Nucleus accumbens (tissue), 56 donors: ENCODE measurements around the gene PWWP2A.

Experiments
- DNase-seq, 56 donors: peaks; one replicate each; lab custom pipeline; 2025; lab: John Stamatoyannopoulos, UW

The PWWP2A gene

GRCh38 chr5:160133918-160134304, 14.7 kb upstream of the PWWP2A start:
- peak in 1 of 56 donors; percentile 18 for DNase-seq

- peak in 37 of 56 donors; percentile 2 to 71 (median 21) for DNase-seq
Measured at GRCh38 chr5:160133071-160133917, 14.0 kb upstream of the PWWP2A start.

GRCh38 chr5:160129841-160130240, 10.6 kb upstream of the PWWP2A start:
- no peak for DNase-seq

GRCh38 chr5:160128632-160129031, 9.4 kb upstream of the PWWP2A start:
- DNase-seq, result no peak

GRCh38 chr5:160119905-160120266, 636 bp upstream of the PWWP2A start:
- no peak for DNase-seq

GRCh38 chr5:160118349-160119141, 705 bp downstream of the PWWP2A start:
- peak in 46 of 56 donors; percentile 12 to 73 (median 54) for DNase-seq

GRCh38 chr5:160116991-160117390, 2.3 kb downstream of the PWWP2A start:
- DNase-seq, result no peak

GRCh38 chr5:160108124-160108523, 11.1 kb downstream of the PWWP2A start:
- DNase-seq, result peak in 6 of 56 donors; percentile 1 to 11 (median 2)

- no peak for DNase-seq
Measured at GRCh38 chr5:160105686-160106360, 13.4 kb downstream of the PWWP2A start.

- DNase-seq, result no peak
Measured at GRCh38 chr5:160097991-160098390, 21.3 kb downstream of the PWWP2A start.

- no peak for DNase-seq
Measured at GRCh38 chr5:160096178-160096577, 23.1 kb downstream of the PWWP2A start.

- no peak for DNase-seq
Measured at GRCh38 chr5:160092960-160093707, 26.1 kb downstream of the PWWP2A start.

GRCh38 chr5:160092514-160092913, 26.7 kb downstream of the PWWP2A start:
- DNase-seq, result no peak

GRCh38 chr5:160090059-160090458, 29.2 kb downstream of the PWWP2A start:
- DNase-seq, result no peak

GRCh38 chr5:160089531-160089930, 29.7 kb downstream of the PWWP2A start:
- no peak for DNase-seq

GRCh38 chr5:160088805-160089204, 30.4 kb downstream of the PWWP2A start:
- DNase-seq, result no peak

GRCh38 chr5:160087199-160087598, 32.1 kb downstream of the PWWP2A start:
- no peak for DNase-seq

GRCh38 chr5:160084144-160084543, 35.1 kb downstream of the PWWP2A start:
- no peak for DNase-seq

GRCh38 chr5:160083501-160083900, 35.7 kb downstream of the PWWP2A start:
- no peak for DNase-seq
